Stimulated activated CD4-positive, alpha-beta T cell treated with anti-CD3 and anti-CD28 coated beads, Interleukin-4, amount 100 ng/mL, for 24 hours (primary cell): ENCODE results near the gene ANKRD40CL.
A peak's percentile ranks its signal among the peaks of the same experiment; 100 is the strongest.

ENCODE experiments used
- DNase-seq: peaks from one replicate; pipeline ENCODE4 v3.0.0-alpha.2; 2020

ANKRD40CL gene

DNA sequence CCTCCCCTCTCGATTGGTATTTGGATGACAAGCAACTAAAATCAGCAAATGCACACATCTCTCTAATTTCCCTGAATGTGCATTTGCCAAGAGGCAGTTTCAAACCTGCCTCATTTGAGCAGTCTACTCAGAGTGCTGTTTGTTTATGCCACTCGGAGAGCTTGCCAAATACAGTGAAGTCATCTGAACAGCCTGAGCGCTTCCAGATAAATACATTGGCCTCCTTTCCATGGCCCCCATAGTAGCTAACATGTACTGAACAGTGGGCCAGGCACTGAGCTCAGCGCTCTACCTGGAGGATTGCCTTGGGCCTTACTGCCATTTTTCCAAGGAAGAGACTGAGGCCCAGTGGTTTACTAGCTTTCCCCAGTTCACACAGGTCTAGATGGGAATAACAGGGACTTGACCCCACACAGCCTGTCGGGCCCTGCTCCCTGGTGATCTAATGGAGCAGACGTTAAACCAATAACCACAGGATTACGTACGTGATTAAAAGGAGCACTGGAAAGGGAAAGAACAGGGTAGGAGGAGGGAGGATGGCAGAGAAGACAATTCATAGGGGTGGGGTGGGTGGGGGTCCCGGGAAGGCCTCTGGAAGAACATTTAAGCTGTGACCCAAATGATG, 18.7 kb upstream of the ANKRD40CL start:
- no peak for DNase-seq

DNA sequence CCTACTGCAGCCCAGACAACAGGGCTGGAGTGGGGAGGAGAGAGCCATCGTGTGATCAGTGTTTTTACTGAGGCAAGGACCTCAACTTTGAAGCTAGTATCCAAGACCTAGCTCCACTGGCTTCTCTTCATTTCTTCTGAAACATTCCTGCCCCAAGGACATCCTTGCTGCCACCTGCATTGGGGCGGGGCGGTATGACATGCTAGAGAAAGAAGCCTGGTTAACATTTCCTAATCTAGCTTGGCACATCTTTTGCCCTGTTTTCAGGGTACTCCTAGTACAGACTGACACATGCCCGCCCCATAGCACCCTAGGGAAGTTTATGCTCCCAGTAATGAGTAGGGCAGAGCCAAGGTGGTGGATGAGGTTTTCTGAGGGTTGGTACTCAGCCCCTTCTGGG, 17.8 kb upstream of the ANKRD40CL start:
- DNase-seq, result no peak

DNA sequence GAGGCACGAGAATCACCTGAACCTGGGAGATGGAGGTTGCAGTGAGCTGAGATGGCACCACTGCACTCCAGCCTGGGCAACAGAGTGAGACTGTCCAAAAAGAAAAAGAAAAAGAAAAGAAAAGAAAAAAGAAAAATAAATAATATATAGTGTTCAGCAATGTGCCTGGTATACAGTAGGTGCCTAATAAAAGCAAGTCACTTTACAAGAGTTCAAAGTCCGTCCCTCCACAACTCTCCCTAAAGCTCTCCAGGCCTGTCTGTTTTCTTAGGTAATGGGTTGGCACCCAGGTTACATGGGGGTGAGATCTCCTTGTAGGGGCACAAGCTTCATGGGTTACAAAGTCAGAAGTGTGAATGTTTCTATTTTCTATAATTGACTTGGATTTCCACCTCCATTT, 16.6 kb upstream of the ANKRD40CL start:
- DNase-seq, result no peak

DNA sequence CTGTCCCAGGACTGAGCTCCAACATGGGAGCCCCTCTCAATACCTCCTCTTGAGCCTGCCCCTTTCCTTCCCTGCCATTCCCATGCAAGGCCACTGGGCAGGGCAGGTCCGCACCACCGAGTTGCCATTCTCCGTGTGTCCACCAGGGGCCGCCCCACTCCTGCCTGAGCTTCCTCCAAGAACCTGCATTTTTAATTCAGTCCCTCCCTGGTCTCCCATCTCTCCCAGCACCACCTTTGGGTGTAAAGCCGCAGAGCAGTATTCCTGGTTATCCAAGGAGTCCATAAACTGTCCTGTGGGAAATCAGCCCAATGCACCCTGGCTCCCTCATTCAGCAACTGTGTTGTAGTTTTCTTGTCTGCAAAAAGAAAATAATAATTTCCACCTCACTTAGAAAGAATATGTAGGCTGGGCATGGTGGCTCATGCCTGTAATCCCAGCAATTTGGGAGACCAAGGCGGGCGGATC, 15.9 kb upstream of the ANKRD40CL start:
- DNase-seq, result peak; percentile 82

- DNase-seq, result no peak
These were observed 13.8 kb upstream of the ANKRD40CL start for GRCh38 chr17:50781167-50781566.

DNA sequence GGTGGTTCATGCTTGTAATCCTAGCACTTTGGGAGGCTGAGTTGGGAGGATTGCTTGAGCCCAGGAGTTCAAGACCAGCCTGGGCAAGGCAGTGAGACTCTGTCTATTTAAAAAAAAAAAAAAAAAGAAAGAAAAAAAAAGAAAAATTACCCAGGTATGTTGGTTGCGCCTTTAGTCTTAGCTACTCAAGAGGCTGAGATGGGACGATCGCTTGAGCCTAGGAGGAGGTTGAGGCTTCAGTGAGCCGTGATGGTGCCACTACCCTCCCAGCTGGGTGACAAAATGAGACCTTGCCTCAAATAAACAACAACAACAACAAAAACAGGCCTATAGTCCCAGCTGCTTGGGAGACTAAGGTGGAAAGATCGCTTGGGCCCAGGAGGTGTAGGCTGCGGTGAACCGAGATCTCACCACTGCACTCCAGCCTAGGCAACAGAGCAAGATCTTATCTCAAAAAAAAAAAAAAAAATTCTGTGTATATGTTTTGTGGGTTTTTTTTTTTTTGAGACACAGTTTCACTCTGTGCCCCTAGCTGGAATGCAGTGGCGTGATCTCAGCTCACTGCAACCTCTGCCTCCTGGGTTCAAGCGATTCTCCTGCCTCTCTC, 12.5 kb upstream of the ANKRD40CL start:
- DNase-seq, result peak; percentile 24

- no peak for DNase-seq
These were observed 11.7 kb upstream of the ANKRD40CL start for GRCh38 chr17:50778988-50779387.

DNA sequence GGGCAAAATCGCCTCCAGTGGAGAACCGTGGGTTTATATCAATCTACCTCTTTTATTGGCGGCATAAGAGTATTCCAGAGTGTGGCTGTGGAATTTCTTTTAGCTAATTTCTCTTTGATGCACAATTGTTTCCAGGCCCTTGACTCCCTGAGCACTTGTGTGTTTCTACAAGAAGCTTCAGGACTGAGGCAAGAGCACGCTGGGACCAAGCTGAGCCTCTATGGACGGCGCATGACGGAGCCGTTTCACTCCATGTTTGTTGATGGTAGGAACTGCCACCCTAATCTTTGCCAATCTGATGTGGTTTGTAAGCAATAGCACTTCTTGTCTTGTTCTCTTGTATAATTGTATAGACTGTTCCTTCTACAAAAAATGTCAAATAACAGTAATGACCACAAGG, 11.2 kb upstream of the ANKRD40CL start:
- no peak for DNase-seq

GRCh38 chr17:50775926-50776325, 8.6 kb upstream of the ANKRD40CL start:
- DNase-seq, result no peak

GRCh38 chr17:50774225-50774803, 7.0 kb upstream of the ANKRD40CL start:
- no peak for DNase-seq

DNA sequence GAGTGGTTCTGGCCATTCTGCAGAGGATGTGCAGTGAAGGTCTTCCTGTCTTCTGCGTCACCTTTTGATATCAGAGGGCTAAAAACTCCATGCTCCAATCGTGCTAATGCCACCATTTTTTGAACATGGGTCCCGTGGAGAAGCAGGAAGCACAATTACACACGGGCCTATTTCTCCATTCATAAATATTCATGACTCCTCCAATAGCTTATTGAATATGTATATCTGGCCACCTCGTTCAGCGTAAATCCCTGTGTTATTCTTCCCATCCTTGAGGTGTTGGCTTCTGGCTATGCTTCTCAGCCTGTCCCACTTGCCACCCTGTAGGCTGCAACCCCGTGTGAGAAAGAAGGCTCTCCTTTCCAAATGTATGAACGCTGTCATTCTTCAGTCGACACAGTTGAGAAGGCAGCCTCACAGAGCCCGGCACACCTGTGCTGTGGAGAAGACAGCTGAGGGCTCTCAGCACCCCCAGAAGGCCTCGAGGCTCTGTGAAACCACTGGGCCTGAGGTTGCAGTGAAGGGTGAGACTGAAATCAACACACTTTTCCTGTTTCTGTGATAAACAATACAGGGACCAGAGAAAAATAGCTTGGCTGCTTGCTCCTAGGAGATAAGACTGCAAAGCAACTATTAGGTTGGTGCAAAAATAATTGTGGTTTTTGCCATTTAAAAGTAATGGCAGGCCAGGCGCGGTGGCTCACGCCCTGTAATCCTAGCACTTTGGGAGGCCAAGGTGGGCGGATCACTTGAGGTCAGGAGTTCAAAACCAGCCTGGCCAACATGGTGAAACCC, 4.9 kb upstream of the ANKRD40CL start:
- no peak for DNase-seq

GRCh38 chr17:50770346-50770745, 3.0 kb upstream of the ANKRD40CL start:
- DNase-seq, result no peak

DNA sequence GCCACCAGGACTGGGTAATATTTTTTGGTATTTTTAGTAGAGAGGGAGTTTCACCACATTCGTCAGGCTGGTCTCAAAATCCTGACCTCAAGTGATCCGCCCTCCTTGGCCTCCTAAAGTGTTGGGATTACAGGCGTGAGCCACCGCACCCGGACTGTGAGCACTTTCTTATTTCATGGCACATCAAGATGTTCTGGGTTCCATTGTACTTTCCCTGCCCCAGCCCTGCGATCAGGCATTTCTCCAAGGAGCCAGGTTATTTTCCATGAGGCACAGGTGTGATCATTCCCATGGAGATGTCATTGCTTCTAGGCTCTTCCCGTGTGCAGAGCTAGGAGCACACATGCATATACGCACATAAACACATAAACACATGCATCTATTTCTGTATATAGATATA, 2.6 kb upstream of the ANKRD40CL start:
- DNase-seq, result no peak

DNA sequence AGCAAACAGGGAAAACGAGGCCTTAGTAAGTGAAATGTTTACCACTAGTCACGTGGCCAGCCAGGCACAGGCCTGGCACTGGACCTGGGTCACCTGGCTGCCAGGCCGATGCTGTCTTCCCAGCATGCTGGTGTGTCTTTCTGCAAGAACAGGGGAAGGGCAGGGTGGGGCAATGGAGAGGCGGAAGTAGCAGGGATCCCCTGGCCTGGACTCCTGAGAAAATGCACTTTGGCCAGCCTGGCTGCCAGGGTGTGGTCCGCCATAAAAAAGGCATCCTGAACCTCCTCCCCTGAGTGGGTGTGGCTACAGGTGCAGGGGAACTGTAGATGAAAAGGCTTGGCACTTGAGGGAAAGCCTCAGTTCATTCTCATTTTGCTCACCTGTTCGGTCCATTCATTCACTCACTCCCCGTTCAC, 1.0 kb upstream of the ANKRD40CL start:
- no peak for DNase-seq

DNA sequence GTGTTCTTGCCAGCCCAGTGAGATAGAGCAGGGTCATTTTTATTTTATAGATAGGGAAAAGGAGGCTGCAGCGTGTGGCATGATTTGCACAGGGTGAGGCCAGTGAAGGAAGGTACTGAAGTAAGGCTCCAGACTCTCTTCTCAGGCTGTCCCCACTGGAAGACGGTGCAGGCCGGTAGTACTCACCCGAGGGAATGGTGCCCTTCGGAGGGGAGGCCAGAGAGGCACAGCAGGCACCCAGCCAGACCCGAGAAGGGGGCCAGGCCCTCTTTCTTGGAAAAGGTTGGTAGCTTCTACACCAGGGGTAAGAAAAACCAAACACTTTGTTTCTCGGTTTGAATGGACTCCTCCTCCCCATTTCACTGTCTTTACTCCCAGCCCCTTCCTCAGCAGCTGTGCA, 288 bp downstream of the ANKRD40CL start:
- no peak for DNase-seq

- DNase-seq, result no peak
These were observed 895 bp downstream of the ANKRD40CL start for GRCh38 chr17:50766222-50767023.

DNA sequence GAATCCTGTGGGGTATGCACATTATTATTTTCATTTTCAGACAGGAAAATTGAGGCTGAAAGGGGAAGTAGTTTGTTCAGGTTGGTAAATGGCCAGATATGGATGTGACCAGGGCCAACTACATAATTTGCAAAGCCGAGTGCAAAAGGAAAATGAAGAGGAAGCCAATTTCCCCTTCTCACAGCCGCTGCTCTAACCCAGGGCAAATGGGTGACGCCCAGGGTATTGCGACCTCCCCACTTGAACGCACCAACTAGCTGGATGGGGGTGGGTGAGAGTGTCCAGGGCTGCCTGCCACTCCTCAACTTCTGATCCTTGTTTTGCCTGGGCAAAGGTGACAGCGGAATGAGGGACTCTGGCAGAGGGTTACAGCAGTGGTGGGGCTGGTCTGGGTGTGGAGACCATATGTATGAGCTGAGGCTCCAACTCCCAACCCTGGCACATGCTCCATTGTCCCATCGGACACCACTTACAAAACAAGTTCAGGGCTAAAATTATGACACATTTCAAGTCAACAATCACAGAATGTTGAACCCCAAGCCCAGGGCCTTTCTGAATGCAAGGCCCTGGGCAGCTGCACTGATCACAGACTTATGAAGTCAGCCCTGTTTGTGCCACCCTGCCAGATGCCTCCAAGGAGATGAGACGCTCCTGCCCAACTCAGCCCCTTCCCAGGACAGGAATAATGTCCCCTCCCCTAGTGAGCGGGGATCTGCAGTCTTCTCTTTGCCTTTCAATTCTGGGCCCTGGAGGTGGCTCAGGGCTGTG, 1.7 kb downstream of the ANKRD40CL start:
- no peak for DNase-seq

GRCh38 chr17:50764734-50765149, 2.6 kb downstream of the ANKRD40CL start:
- DNase-seq, result no peak

- DNase-seq, result no peak
These were observed 3.4 kb downstream of the ANKRD40CL start for GRCh38 chr17:50763716-50764475.

DNA sequence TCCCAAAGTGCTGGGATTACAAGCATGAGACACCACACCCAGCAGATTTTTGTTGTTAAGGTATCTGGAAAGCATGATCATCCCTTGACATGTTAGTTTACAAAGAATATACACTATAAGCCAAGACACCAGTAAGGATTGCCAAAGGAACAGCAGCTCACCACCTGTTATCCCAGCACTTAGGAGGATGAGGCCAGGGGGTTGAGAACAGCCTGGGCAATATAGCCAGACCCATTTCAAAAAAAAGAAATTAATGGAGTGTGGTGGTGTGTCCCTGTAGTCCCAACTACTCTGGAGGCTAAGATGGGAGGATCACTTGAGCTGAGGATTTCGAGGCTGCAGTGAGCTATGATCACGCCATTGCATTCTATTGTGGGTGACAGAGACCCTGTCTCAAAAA, 5.1 kb downstream of the ANKRD40CL start:
- DNase-seq, result no peak

DNA sequence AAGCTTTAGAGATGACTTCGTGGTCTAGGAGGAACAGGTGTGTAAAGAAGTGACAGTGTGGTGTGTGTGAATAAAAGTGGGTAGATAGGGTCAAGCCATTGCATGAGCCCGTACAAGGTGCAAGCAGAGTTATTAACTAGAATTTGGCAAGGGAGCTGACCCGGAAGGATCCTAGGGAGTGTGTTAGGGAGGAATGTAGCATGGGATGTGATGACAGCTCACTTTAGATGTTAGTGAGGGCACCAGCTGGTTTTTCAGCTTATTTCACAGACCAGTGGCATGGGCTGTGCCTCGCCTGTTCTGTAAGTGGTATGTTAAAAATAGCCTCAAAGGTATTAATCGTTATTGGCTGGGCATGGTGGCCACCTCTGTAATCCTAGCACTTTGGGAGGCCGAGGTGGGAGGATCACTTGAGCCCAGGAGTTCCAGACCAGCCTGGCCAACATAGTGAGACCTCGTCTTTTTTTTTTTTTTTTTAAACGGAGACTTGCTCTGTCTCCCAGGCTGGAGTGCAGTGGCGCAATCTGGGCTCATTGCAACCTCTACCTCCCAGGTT, 8.3 kb downstream of the ANKRD40CL start:
- no peak for DNase-seq
